Left renal pelvis (tissue), 4 donors: ENCODE data around the gene ALOXE3. TPM values are rescaled to one million over a fixed set of nuclear protein-coding genes. Genes with fewer than 3 reads are reported as not detected.

Source experiments
- DNase-seq, 4 donors: peaks; one replicate each; pipeline ENCODE4 v3.0.0-alpha.2; 2013; ENCODE audit warnings: low read depth in 4 of 4, low spot score in 3 of 4
- polyA plus RNA-seq, 4 donors: library from polyadenylated mRNA; unstranded; fragments of 120-200 nt; gene quantifications; one replicate each; pipeline ENCODE4 v1.2.1, GENCODE V29; 2013; ENCODE audit not compliant: insufficient read length in 4 of 4

Gene ALOXE3
- polyA plus RNA-seq, 4 donors, result 0.24 TPM; not detected in 3

DNA sequence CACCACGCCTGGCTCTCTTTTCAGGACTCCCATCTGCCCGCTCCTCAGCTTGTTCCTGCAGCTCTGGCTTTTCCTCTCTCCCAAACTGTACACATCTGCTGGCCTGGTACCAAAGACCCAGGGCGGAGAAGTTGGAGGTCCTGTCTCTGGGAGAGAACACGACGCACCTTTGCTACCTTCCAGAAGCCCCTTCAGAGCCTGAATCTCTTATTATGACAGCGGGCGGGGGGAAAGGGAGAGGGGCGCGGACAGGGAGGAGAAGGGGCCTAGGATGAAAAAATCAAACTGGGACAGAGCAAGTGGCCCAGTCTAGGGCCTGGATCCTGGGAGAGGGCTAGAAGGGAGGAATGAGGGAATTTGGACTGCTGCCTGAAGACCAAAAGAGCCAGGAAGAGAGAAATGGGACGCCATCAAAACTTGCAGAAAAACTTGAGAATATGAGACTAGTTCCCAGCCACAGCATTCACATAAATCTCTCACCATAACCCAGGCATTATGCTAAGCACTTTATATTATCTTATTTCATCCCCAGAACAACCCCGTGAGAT is 36.4 kb upstream of the ALOXE3 start:
- DNase-seq, result no peak

DNA sequence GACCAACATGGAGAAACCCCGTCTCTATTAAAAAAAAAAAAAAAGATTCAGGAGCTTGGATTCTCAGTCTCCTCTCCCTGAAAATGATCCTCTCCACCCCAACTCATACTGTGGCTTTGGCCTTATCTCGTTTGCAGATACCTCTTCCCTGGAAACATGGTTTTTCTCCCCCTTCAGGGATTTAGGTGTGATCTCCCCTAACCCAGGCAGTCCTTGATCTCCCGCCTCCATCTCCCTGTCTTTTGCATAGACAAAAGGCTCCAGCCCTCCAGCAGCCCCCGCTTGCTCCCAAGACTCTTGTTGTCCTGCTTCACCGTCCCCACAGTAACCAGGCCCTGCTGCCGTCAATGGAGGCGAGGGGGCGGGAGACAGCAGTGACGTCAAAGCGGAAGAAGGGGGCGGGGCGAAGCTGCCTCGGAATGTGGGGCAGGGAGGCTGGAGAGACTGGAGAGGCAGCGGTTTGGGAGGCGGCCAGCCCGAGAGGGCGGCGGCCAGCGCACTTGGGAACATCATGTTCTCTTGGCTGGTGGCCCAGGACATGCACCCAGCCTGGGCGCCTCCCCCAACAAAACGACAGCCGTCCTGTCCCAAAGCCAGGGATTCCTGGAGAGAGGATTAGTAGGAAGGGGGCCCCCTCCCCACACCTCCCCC is 35.8 kb upstream of the ALOXE3 start:
- peak; percentile 91 to 93 (median 92) for DNase-seq

DNA sequence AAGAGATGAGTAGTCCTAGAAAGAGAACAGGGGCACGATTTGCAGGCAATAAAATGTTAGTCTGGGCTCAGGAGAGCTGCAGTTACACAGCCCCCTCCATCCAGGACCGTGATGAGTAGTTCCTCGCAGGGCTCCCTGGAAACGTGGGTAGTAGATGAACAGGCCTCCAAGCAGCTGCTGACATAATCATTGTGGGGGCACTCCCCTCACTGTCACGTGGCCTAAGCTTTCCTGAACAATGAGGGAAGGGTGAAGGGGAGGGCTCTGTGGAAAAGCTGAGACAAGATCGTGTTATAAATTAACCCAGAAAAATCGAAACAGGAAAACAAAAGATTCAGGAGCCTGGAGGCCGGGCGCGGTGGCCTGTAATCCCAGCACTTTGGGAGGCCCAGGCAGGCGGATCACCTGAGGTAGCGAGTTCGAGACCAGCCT is 35.2 kb upstream of the ALOXE3 start:
- no peak for DNase-seq

DNA sequence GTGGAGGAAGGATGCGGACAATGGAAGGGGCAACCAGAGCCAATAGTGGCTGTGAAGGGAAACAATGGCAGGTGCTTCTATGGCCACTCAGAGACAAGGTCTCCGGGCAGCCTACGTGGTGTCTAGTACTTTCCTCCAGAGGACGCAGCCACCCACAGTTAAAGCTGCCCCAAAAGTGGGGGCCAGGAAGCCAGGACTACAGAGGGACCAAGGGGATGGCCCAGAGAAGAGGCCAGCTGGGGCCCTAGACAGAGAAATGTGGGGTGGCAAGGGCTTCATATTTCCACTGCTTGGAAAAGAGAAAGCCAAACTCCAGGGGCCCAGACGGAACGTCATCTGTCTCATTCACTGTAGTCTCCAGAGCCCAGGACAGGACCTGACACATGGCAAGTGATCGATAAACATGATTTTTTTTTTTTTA is 34.7 kb upstream of the ALOXE3 start:
- no peak for DNase-seq

DNA sequence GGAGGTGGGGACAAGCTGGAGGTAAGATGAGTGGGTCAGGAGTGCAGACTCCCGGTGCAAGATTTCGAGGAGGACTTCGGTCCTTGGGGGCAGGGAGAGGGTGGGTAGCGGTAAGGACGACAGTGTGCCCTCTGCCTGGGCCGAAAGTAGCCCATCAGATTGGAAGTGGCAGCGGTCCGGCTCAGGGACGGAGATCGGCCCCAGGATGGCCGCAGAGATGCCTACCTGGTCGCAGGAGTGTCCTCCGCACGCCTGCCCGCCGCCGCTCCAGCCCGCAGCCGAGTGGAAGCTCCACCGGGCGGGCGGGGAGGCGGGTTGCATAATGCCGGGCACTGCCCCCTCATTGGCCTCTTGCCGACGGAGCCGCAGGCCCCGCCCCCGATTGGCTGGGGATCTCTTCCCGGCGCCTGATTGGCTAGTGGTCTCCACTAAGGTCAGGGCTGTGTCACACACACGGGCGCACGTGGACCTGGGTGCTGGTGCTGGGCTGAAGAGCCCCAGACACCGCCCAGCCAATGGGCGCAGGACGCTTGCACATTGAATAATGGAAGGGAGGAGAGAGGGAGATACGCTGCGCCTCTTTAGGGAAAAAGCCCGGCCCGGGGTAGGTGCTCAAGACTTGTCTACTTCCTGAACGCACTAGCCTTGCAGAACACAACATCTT is 33.9 kb upstream of the ALOXE3 start, which contains the start of gene PER1:
Gene PER1, minus strand, starts transcription at position 293 of the 664 bp plus-strand sequence. CDS start 1,698 bp downstream, outside the sequence.
- DNase-seq, result peak in 1 of 4 donors; percentile 81

DNA sequence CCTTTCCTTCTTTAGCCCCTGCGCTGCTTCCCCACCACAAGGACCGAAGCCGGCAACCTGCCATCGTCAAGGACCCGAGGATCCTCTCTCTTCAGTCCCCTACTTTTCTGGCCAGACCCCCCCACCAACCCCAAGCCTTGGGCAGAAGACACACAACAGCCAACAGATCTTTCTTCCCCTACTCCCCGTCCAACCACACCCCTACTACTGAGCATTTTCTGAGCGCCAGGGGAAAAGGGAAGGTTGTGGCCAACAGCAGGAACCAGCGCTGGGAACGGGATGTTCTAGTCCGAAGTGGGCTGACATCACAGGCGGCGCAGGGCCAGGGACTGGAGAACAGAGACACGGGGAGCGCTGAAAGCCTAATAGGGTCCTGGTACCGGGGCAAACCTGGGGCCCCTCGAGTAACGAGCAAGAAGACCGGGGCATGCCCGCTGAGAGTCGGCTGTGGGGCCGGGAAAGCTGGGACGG is 33.4 kb upstream of the ALOXE3 start:
- DNase-seq, result no peak

DNA sequence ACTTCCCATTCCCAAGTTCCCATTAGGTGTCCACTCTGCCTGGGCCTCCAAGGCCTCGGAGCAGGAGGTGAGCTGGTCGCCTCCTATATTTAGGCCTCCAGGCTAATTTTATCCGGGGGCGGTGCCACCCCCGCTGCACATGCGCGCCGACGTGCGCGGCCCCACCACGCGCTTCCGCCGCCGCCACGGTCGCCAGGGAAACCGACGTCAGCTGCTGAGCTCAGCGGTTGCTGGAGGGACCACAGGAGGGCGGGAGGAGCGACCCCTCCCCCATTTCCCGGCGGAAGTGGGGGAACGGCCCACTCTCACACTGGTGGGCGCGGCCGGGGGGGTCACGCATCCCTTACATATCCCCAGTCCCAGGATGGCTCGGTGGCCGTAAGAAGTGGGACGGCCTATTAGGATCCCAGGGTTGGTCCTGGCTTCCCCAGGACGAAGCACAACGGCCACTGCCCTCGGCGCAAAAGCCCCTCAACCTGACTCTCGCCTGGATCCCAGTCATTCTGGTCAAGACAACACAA is 32.9 kb upstream of the ALOXE3 start:
- DNase-seq, result peak in 2 of 4 donors; percentile 82 to 86

DNA sequence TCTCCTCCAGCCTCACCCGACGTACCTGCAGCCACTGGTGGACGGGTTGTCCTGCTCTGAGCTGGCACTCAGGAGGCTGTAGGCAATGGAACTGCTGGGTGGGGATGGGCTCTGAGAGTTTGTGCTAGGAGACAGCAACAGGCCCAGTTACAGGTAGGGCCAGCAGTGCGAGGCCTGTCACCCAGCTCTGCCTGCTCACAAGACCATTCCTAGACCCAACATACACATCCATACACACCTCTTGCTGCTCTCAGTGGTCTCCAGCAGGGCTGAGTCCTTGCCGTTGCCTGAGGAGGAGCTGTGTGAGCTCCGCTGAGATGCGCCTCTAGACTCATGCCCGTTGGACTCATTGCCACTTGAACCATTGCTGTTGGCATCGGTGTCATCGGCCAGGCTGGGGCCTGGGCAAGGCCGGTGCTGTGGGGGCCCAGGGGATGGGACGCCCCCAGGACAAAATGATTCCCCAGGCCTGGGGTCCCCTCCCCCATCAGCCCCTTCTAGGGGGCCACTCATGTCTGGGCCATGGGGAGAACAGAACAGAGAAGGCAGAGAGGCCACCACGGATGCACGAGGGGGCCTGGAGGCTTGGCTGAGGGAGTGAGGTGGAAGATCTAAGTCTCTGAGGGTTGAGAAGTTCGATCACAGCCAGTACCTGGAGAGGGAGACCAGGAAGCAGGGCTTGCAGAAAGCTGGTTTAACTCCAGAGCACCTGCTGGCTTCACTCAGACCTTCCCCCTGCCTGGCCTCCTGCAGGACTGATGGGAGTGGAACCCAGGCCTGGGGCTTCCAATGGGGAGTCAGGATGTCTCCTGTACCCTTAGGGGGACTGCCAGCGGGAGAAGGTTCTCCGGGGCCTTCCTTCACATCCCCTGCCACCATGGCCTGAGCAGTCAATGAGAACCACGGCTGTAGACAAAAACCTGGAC is 32.1 kb upstream of the ALOXE3 start:
- no peak for DNase-seq

DNA sequence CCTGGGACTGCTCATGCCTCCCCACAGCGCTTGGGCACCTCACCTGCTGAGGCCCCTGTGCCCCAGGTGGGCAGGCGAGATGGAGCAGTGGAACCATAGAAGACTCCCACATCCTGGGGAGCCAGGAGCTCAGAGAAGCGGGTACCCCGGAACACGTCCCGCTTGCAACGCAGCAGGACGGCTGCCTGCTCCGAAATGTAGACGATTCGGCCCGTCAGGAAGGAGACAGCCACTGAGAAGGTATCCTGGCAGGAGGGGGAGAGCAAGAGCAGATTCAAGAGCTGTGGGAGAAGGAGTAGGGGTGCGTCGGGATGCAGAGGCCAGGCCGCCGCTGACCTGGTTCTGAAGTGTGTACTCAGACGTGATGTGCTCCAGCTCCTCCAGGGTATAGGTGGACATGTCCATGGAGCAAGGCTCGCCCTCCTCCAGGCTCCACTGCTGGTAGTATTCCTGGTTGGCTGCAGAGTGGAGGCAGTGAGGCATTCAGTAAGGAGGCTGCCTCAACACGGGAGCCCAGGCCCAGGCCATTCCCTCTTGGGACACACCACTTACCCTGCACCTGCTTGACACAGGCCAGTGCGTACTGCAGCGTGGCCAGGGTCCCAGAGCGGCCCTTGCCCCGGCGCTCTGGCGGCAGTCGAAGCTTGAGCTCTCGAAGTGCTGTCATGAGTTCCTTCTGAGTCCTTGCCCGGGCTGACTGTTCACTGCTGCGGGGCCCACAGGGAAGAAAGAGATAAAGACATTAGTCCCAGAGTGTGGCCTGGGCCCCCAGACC is 31.3 kb upstream of the ALOXE3 start:
- DNase-seq, result no peak

DNA sequence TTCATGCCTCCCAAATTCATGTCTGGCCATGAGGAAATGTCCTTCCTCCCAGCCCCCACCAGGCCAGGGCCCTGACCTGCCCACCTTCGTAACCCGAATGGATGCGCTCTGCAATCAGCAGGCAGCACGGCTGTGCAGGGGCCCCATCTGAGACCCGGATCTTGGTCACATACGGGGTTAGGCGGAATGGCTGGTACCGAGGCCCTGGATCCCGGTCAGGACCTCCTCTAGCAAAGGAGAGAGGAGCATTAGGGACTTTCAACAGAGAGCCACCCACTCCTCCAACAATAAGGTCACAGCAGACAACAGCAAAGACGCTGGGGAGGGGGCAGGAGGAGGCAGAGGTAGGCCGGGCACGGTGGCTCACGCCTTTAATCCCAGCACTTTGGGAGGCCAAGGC is 30.2 kb upstream of the ALOXE3 start:
- DNase-seq, result no peak

DNA sequence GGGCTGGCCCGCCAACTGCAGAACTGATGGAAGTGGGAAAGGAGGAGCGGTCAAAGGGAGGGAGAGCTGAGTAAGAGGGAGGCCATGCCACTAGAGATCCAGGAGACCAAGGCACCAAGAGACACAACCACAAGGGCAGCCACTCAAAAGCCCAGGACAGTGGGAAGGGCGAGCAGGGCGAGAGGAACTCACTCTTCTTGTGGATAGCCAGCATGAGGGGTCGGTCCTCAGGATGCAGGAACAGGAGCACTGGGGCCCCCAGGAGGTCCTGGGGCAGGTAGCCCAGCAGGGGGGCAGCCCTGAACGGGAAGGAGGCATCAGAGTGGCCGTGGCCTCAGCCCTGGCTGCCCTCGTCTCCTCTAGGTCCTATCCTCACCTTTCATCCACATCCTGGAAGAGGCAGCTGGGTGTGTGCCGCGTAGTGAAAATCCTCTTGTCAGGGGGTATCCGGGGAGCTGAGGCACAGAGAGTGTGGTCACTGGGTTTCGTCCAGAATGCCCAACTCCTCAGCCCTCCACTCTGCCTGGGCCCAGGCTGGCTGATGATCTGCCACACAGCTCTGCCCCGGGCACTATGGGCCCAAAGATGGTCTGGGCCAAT is 29.6 kb upstream of the ALOXE3 start:
- no peak for DNase-seq

DNA sequence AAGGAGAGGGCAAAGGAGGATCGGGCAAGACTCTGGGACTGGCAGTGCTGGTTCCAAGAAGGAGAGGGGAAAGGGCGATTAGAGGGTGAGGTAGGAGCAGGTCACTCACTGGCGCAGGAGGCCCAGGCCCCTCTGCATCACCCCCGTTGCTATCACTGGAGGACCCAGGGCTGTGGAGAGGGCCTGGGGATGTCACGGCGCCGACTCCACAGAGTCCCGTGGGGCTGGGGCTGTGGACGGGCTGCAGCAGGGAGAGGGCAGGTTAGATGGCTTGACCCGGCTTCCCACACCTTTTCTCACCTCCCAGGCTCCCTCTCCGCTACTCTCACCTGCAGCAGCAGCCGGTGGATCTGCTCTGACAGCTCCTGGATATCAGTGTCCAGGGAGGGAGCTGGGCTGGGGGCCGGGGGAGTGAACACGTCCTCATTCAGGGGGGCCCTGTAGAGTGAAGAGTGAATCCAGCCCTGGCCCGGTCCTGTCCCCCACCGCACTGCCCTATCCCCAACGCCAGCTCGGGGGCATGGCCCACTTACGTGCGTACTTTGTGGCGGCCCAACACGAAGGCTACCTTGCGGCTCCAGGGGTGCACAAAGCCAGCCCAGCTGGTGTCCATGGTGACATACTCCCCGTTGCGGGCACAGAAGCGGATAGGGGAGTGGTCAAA is 29.0 kb upstream of the ALOXE3 start:
- DNase-seq, result no peak

DNA sequence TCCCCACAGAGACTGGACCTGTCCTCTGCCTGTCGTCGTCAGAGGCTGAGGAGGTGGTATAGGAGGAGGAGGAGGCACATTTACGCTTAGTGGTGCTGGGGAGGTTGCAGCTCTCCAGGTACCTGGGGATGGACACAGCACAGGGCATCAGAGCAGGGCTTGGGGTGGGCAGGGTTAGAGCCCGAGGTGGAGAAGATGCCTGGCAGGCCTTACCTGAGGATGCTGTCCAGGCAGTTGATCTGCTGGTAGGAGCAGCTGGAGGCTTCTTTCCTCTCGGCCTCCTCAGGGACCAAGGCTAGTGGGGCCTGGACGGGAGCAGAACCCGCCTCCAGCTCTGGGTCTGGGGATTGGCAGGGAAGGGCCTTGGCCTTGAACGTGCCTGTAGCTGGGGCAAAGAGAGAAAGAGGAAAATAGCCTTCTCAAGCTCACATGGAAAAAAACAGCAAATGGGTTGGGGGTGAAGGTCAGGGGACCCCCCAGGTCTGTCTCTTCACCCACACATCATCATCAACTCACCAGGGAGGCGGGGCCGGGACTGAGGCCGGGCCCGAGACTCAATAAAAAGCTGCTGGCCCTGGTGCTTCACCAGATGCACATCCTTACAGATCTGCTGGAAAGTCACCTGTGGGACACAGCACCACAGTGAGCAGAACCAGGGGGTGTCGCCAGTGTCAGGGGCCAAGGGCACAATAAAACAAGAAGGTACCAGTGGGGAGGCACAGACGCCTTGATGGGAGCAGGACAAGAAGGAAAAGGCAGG is 28.2 kb upstream of the ALOXE3 start:
- no peak for DNase-seq

DNA sequence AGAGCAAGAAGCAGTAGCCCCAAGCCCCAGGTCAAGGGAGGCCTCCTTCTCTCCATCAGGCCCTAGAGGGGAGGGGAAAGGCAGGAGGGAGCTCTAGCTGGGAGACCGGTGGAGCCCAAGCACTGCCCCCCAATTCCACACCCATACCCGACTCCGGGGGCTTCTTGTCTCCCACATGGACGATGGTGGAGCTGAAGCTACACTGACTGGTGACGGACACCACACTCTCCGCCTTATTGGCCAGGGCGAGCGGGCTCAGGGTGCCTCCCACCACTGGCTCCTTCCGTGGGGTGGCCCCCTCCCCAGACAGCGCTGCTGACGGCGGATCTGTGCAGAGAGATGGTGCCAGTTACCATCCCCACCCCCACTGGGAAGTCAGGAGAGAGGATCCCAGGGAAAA is 27.5 kb upstream of the ALOXE3 start:
- no peak for DNase-seq

DNA sequence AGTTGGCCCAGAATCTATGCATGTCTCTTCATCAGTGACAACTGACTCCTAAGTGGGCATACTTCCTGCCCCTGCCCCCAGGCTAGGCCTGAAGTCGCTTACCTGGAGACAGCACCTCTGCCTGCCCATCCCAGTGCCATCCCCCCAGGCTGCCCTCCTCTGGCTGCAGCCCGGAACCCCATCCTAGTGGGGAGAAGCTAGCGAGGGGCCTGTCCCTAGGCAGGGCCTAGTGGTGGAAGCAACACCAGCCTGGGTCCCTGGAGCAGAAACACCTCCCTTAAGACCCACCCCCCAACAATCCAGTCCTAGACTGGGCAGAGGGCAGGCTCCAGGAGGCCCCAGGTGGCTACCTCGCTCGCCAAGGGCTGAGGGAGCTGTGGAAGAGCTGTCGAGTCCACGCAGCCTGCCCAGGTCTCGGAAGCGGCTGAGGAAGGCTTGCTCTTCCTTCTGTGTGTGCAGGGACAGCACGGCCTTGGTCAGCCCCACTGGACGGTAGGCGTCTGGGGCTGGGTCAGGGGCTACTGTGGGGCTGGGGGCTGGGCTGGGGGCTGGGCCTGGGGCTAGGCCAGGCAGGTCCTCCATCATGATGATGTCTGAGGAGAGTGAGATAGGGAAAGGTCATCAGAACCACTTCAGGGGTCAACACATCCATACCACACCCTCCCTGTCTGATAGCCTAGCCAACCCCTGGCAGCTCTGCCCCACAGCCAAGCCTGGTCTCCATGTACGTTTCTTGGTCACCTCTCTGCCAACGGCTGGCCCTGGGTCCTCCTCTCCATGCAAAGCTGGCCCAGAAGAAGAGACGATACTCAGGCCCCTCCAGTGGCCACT is 26.3 kb upstream of the ALOXE3 start:
- DNase-seq, result no peak

DNA sequence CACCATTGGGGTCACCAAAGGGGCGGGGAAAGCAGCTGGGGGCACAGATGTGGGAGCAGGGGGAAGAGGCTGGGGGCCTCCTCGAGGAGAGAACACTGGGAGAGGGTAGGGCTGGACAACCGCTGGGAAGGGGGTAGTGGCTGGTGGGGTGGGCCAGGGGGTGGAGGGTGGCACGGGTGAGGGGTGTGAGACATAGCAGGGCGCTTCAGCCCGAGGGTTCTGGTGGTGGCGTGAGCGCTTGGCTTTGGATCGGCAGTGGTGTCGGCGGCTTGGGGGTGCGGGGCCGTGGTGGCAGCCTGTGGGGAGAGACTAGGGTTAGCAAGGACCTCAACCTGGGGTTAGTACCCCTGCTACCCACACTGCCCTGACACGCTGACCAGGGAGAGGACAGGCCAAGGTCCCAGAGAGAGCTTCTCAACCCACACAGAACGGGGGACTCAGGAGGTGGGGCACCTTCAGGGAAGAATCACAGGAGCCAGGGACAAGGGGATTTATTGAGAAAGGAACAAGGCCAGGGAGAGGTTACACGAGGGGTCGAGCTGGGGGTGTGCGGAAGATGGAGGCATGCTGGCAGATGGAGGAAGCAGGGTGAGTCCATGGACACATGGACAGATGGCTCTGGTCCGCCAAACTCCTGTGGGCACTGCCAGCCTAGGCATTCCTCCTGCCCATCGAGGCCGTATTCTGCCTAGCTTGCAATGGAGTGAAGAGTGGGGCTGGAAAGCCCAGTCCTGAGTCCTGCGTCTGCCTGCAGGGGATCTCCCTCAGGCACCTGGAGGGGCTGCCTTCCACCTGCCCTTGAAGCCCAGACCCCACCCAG is 25.5 kb upstream of the ALOXE3 start:
- DNase-seq, result no peak
